GM19395 (cell line): ENCODE measurements around the gene RXRG.

Experiments
- ATAC-seq: cut with Tn5 transposase; IDR thresholded peaks from one replicate; pipeline ENCODE4 v1.9.1; 2021; ENCODE audit warnings: mild to moderate bottlenecking, moderate library complexity; ENCODE audit not compliant: unreplicated experiment

The RXRG gene

DNA sequence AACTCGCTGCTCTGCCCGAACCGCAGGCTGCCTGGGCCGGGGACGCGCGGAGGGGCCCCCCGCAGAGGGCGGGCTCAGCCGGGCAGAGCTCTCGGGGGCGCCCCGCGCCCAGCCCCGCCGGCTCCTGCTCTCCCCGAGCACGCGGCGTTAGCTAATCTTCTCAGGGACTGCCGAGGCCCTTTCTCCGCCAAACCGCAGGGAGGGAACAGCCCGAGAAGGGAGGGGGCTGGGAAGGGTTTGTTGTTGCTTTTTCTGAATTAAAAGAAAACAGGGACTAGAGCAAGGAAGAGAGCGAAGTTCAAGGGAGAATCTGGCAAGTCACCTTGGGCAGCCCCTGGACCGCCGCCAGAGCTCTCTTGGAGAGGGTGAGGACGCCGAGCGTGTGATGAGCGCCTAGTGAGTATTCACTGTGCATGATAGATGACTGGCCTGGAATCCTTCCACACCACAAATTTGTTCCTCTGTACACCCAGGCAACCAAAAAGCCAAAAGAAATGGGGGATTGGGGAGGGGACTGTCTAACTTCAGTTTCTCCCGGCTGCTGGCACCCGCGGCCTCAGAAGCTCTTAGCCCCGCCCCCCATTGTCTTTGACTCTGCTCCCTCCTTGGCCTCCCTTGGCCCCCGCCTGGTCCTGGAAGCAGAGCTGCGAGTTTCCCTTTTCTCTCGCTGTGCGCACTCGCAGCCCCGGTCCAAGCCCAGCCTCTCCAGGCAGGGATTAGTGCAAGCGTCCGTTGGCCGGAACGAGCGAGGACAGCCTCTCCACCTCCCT is 68.7 kb downstream of the RXRG start:
- peak; percentile 69 for ATAC-seq

DNA sequence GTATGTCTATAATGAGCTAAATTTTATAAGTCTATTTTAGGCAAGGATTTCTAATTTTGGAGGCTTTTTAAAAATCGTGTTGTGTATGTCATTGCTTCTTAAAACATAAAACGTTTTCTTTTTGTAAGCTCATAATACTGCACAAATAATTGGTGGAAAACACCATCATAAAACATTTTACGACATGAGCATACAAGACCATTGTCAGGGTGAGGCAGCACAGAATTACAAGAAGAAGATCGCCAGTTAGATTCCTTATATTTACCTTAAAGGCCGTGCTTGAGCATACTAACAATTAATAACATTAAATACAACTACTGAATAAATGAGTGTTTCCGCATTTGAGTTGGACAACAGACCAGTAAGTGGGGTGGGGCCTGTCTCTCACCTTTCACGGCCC is 69.3 kb downstream of the RXRG start:
- ATAC-seq, result no peak

DNA sequence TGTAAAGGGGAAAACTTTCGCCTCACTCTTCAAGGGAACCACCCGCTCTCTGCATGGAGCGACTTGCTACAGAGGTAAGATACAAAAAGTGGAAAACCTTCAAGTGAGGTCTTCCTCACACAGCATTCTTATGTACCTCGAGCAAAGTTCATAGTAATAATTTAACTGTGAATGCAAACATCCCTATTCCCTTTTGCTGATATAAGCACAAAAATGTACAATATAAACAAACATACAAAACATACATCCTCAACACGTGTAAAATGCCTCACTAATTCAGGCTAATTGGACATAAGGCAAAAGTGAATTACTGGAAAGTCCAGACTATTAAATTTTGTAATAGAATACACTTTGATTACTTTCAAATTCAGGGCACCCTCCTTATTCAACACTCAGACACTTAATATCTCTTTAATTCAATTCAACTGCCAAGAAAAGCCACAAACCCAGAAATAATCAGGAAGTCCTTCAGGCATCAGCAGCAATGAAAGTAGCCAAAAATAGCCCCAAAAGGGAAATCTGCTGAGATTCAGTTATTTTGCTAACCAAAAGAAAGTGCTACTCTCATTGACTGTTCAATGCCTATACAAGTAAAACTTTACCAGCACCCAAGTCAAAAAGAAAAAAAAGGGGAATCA is 73.2 kb downstream of the RXRG start:
- no peak for ATAC-seq

DNA sequence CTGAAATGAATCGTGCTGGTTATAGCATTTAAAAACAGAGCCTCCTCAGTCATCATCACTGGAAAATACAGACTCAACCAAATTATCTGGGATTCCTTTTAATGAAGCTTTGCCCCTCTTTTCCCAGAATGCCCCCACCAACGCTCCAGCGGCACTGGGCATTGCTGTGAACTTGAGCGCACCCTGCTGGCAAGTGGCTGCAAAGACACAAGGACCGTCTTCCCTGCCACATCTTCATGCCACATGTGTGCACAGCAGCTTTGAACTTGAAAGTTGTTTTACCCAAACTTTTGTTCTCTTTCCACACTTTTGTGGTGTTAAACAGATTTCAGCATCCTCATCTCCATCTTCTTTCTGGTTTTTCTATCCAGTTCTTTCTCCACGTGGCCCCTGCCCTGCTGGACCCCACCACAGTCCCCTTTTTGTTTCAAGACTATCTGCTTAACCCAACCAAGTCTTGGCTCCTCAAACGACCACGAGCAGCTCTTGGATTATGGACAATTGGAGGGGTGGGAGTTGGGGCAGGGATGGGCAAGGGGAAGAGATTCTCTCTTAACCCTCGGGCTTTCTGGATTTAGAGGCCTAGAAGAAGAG is 75.6 kb downstream of the RXRG start:
- ATAC-seq, result peak; percentile 74

DNA sequence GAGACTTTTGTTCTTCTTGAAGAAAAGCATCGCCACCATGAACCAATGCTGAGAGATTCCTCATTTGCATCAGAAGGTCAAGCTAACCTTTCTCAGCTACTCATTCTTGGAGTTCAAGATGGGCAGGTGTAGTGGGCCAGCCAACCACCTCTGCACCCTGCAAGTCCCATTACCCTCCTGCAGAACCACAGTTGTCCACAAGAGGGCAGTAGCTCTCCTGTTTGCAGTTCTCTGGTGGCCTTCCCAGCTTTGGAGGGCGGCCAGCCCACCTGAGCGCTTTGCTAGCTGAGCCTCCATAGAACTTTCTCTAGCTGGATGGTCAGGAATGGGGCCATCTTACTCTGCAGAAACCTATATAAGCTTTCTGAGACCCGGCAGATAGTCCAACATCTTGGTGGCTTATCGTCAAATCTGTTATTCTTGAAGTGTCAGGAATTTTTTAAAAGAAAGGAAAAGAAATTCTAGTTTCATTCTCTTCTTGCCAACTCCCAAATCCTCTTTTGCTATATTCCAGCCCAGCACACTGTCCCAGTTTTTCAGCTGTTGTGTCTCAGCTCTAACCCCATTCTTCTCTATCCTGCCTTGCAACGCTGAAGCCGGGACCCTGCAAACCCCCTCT is 77.4 kb downstream of the RXRG start:
- ATAC-seq, result peak; percentile 78

DNA sequence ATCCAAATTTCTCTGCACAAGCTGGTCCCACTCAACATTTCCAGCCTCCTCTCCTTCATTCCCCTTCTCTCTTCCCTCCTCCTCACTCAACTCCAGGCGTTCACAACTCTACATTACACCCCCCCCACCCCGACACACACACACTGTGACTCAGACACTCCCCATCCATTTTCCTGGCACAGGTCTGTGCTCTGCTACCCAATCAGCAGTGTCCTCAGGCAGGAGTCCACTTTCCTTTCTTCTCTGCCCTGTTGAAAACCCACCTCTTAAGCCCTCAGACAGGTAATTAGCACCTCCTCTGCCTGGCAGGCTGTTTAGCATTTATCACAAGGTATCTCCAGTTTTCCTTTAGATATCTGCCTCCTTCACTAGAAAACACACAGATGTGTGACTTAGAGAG is 79.6 kb downstream of the RXRG start:
- ATAC-seq, result no peak

DNA sequence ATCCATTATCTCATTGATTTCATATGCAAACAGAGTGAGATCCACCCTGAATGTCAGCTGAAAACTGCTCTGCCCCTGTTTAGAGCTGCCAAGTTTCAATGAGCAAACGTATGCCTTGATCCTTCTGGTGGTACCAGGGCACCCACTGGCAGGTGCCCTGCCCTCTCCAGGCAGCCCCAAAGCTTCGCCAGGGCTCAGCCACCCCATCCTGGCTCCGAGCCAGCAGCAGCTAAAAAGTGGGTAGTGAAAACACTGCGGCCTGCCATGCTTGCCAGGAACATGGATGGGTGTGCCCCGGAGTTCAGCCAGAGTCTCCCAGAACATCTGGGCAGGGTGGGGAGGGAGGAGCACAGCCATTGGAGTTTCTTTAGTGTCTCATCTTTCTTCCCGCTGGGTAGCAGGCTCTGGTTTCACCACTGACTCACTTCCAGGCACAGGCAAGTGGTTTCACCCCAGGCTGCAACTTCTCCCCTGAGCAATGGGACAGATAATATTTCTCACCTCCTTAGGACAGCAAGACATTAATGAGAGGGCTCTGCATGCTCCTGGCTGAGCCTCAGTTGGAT is 80.3 kb downstream of the RXRG start:
- no peak for ATAC-seq

DNA sequence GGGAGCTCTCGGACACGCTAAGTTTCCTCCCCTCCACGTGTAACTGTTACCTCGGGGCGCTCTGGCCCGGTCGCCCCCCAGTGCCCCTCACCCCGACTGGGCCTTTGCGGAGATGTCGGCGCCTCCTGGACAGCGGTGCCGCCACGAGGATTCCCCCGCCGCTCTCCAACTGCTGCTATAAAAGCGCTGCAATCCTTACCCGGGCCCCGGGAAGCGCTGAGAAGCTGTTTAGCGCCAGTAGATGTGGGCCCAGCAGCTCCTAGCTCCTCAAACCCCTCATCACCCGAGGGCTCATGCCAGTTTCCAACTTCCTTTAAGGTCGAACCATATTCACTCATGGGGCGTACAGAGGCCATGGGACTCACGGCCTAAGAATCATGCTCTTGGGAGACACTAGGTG is 88.0 kb downstream of the RXRG start:
- no peak for ATAC-seq

DNA sequence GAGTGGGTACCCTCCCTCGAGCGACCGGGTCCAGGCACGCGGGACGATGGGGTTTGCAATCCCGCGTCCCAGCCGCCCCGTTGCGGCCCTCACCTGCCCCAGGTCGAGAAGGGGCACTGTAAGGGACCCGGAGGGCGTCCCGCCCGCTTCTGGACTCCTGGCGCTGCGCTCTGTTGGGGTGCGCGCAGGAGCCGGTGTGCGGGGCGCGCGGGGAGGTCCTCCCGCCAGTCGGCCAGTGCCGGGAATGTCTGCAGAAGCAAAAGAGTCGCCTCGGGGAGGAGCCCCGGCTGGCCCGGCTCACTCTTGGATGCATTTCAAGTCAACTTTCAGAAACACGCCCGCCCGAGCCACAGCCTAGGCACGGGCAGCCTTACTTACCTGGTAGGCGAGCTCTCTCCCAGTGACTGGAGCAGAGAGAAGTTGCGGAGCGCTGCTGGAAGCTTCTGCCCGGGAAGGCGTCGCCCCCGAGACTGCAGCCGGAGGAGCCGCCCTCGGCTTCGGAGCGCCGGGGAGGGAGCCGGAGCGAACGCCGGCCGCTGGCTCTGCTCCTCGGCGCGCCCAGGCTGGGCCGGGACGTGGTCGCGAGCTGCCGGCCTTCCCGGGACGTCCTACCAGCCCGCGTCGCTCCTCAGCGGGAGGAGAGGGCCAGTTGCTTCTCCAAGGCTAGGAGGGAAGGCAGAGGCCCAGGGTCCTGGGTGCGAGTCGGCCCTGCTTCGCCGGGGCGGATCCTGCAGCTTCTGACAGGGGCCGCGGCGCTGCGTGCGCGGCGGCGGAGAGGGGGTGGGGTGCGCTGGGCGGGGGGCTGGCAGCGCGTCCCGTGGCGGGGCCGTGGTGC is 88.7 kb downstream of the RXRG start, which contains the start of gene LMX1A:
Gene LMX1A (minus strand): TSS at position 739 of the 835 bp plus-strand sequence. CDS start 1,156 bp downstream, outside the sequence.
- ATAC-seq, result no peak

DNA sequence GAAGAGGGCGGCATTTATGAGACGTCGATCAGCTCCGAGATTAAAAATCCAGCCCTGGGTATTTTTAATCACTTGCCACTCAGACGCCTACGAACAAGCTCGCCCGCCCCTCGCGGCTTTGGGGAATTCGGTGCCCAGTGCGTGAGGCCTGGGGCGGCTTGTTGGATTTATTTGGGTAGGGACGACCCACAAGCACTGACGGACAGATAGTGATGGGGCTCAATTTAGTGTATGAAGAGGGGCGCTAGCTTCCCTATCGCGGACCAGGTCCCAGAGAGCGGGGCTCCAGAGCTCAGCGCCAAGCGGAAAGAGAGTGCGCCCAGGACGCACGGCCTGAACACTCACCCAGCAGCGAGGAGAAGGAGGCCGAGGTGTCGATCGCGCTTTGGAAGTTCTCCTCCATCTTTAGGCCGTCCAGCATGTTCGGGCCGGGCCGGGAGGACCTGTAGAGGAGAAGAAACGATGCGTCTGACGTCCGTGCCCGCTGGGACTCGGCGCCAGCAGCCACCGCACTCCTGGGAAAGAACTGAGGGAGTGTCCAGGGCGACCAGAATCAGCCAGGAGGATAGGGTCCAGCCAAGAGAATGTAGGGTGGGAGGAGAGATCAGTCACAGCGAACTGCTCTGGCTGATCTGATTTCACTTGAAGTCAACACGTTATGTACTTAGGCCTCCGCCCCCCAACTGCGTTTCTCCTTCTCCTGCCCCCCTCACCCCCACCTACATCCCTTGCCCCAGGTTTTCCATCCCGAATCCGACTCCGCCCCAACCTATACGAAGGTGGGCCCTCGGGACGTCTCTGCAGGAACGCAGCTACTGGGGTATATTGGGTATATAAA is 89.6 kb downstream of the RXRG start:
- ATAC-seq, result no peak

DNA sequence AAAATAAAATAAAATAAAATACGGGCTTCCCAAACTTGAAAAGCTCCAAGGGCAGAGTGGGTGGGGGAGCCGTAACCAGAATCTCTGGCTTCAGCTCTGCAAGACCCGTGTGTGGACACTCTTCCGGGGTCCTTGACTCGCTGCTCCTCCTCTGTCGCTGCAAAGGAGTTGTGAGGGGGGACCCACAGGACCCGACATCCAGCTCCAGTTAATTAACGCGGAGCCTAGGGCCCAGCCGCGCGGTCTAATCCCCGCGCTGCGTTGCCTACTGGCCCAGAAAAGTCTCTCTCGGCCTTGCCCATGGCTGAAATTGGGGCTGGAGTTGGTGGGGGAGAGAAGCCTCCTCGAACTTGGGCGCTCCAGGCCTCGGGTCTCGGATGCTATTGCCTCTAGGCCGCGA is 90.2 kb downstream of the RXRG start:
- ATAC-seq, result no peak

DNA sequence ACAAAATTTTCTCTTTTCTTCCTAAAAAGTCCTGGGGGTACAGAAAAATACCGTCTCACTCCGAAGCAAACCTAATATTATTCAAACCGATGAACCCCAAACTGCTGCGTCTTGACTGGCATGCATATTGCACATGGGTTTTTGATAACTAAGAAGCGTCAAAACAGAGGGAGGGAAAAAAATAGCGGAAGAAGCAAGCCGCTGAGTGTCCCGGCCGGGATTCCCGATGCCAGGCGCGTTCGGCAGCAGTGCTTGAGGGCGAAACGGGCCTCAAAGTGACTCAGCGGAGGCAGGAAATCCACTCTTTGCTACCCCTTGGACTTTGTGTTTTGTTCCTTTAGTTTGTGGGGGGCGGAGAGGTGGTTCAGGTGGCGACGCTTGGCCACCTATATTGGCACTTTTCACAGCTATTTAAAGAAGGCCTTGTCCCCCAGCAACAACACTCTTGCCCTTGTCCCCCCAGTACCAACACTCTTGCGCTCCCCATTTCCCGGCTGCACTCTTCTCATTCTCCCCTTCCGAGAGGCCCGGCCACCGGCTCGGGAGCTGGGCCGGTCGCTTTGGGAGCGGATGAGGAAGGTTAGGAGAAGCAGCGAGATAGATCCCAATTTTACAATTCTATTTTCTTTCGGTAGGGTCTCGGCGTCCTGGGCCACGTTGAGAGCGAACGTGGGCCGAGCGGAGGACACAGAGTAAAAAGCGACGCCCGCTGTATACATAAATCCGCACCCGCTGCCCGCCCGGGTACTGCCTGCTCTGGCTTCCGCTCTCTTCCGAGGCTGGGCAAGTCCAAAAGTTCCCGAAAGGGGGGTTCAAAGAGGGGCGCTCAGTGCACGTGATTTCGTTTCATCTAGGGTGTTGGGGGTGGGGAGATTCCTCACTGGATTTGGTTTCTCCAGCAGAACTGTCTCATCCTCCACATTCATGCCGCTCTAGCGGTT is 90.9 kb downstream of the RXRG start:
- no peak for ATAC-seq

DNA sequence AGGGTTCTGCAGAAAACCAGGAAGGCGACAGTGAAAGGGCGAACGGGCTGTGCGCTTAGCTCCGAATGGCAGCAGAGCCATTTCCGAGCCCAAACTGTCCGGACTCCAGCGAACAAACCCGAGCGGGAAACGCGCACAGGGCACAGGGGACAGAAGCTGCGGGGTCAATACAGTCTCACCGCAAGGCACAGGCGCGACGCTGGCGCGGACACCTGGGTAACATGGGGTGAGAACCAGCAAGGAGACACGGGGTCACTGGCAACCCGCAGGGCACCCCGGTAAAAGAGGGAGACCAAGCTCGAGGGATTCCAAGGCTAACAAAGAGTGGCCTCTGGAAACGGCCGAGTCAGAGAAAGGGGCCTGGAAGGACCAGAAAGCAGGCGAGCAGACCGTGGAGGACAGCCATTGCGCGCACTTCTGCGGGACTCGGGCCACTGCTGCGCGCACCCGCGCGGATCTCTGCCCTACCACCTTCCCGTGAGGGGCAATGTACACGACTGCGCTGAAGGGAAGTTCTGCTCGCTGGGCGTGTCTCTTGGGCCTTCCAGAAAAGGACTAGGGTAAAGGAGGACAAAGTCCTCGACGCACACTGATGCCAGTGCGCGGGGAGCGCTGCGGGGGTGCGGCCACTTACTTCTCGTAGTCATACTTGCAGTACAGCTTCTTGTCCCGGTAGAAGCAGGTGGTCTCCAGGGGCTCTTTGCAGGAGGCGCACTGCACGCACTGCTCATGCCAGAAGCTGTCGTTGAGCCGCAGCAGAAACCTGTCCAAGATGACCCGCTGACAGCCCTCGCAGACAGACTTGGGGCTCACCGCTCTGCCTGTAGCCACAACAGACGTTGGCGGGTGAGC is 92.3 kb downstream of the RXRG start:
- ATAC-seq, result no peak

DNA sequence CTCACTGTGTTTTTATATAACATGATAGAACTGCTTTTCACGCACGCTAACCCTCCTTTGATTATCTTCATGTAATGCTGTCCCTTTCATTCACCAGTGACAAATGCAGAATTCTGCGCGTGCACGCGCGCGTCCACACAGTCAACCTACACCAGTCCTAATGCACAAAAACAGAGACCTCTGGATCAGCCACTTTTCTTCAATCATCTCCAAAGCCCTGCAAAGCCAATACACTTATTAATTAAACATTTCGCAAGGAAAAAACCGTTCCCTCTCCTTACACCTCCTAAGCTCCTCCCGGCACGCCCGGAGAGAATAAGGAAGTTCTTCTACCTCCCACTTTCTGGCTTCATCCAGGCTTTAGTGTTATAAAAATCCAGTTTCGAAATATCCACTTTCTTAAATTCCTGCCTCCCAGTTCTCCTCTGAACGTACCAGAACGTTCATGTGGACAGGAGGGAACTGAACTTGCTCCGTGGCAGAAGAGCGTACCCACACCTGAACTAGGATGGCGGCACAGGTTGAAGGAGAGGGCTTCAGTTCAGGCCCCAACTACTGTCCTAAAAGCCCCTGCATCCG is 93.0 kb downstream of the RXRG start:
- no peak for ATAC-seq
